ENCODE measurements around the gene KLHL21.

- TF ChIP-seq ZKSCAN8 (CRISPR knock-in tag; IDR thresholded peaks at IDR 0.05): no peak
- no peak for TF ChIP-seq CTCF (IDR thresholded peaks at IDR 0.05 in 2 of 3, conservative IDR thresholded peaks at IDR 0.05 in 1 of 3; ENCODE audit: insufficient read depth in 2 of 3, low read depth in 1 of 3, low read length in 3 of 3)
- TF ChIP-seq CBFA2T2 (conservative IDR thresholded peaks at IDR 0.05): no peak
- no peak for TF ChIP-seq BCOR (IDR thresholded peaks at IDR 0.05)
- no peak for TF ChIP-seq SMARCA4 (IDR thresholded peaks at IDR 0.05)
- no peak for TF ChIP-seq EZH2 (IDR thresholded peaks at IDR 0.05; ENCODE audit: borderline replicate concordance, low read depth, low read length)
- TF ChIP-seq, protein P1, sequence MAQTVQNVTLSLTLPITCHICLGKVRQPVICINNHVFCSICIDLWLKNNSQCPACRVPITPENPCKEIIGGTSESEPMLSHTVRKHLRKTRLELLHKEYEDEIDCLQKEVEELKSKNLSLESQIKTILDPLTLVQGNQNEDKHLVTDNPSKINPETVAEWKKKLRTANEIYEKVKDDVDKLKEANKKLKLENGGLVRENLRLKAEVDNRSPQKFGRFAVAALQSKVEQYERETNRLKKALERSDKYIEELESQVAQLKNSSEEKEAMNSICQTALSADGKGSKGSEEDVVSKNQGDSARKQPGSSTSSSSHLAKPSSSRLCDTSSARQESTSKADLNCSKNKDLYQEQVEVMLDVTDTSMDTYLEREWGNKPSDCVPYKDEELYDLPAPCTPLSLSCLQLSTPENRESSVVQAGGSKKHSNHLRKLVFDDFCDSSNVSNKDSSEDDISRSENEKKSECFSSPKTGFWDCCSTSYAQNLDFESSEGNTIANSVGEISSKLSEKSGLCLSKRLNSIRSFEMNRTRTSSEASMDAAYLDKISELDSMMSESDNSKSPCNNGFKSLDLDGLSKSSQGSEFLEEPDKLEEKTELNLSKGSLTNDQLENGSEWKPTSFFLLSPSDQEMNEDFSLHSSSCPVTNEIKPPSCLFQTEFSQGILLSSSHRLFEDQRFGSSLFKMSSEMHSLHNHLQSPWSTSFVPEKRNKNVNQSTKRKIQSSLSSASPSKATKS (CRISPR knock-in tag; IDR thresholded peaks at IDR 0.05): no peak
- no peak; the same call in 1 of the 2 replicates for TF ChIP-seq L3MBTL2 (IDR thresholded peaks at IDR 0.05)
- TF ChIP-seq KDM1A (IDR thresholded peaks at IDR 0.05): no peak
- TF ChIP-seq ILF3 (IDR thresholded peaks at IDR 0.05; ENCODE audit: borderline replicate concordance): no peak
- TF ChIP-seq, protein P2, sequence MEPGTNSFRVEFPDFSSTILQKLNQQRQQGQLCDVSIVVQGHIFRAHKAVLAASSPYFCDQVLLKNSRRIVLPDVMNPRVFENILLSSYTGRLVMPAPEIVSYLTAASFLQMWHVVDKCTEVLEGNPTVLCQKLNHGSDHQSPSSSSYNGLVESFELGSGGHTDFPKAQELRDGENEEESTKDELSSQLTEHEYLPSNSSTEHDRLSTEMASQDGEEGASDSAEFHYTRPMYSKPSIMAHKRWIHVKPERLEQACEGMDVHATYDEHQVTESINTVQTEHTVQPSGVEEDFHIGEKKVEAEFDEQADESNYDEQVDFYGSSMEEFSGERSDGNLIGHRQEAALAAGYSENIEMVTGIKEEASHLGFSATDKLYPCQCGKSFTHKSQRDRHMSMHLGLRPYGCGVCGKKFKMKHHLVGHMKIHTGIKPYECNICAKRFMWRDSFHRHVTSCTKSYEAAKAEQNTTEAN (CRISPR knock-in tag; IDR thresholded peaks at IDR 0.05): no peak
- TF ChIP-seq ZNF644 (tag; IDR thresholded peaks at IDR 0.05; ENCODE audit: low read depth): no peak
- TF ChIP-seq, protein P3, sequence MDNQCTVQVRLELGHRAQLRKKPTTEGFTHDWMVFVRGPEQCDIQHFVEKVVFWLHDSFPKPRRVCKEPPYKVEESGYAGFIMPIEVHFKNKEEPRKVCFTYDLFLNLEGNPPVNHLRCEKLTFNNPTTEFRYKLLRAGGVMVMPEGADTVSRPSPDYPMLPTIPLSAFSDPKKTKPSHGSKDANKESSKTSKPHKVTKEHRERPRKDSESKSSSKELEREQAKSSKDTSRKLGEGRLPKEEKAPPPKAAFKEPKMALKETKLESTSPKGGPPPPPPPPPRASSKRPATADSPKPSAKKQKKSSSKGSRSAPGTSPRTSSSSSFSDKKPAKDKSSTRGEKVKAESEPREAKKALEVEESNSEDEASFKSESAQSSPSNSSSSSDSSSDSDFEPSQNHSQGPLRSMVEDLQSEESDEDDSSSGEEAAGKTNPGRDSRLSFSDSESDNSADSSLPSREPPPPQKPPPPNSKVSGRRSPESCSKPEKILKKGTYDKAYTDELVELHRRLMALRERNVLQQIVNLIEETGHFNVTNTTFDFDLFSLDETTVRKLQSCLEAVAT (IDR thresholded peaks at IDR 0.05): no peak
- TF ChIP-seq ZNF77 (CRISPR knock-in tag; IDR thresholded peaks at IDR 0.05): no peak
These were observed 17.5 kb downstream of the KLHL21 start for GRCh38 chr1:6585081-6585722.
